Adrenal gland (tissue), 5 donors: ENCODE measurements around the gene SOX11.

Experiments
- CTCF ChIP-seq, 6 experiments: fragments of 450-650 bp in 4 of 6; fragments of 200-600 bp in 2 of 6; sonication (generic) in 1 of 6; IDR thresholded peaks; 1 replicate in 5 of 6; 2 replicates in 1 of 6; pipeline versions ENCODE4 v1.5.1 to v1.8.0; 2016 to 2021; ENCODE audit warnings: antibody characterized with exemption in 6 of 6, mild to moderate bottlenecking in 2 of 6, moderate library complexity in 1 of 6
- POLR2A ChIP-seq, 2 donors: fragments of 450-650 bp; IDR thresholded peaks; one replicate each; pipeline ENCODE4 v1.6.1; 2017; ENCODE audit warnings: antibody characterized with exemption in 2 of 2, mild to moderate bottlenecking in 2 of 2, moderate library complexity in 1 of 2
- donor health status: DM: no; HTN: no; CAD: no.

- TF ChIP-seq CTCF (IDR thresholded peaks at IDR 0.05) = no peak
- TF ChIP-seq POLR2A (IDR thresholded peaks at IDR 0.05) = no peak
Observed at GRCh38 chr2:5686536-5686935, 5.6 kb upstream of the SOX11 start.
